HG03571 (cell line): Measurements from ENCODE around the gene MS4A1.
"Not testable (repeated sequence)": the region's sequence is repeated elsewhere in the genome, so short reads cannot be mapped to it uniquely, and the experiment has no call there.

Source experiments
- ATAC-seq: cut with Tn5 transposase; IDR thresholded peaks from one replicate; pipeline ENCODE4 v1.9.1; 2021; ENCODE audit not compliant: unreplicated experiment

MS4A1 gene

GRCh38 chr11:60455531-60456042 lies at the start of gene MS4A1:
Gene MS4A1, plus strand, starts transcription at chr11:60455847. Its CDS starts 6,528 bp downstream, at chr11:60462375.
- peak; percentile 89 for ATAC-seq

- no peak for ATAC-seq
Observed at GRCh38 chr11:60420015-60420414, 35.6 kb upstream of the MS4A1 start.

DNA sequence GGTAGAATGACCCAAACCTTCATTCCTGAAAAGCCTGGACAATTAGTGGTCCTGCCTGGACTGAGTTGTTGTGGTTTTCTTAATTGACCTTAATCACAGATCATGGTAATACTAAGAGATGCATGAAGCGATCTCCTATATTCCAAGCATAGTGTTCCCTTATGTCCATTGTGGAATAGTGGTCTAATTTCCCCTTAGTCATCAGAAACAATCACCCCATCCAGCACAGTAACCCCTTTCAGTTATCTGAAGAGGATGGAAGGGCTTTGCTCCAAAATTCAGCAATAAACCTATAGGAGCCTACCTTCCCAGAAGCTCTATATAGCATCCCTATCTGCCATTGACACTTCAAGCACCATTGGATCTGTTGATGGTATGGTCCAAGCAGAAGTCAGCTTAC lies 33.0 kb upstream of the MS4A1 start:
- no peak for ATAC-seq

GRCh38 chr11:60428517-60428916 lies 27.1 kb upstream of the MS4A1 start:
- ATAC-seq = no peak

- ATAC-seq = no peak
Observed at GRCh38 chr11:60429272-60429671, 26.4 kb upstream of the MS4A1 start, which contains the start of gene MS4A5. Gene MS4A5, plus strand, starts transcription at chr11:60429572. Its CDS starts 103 bp downstream, at chr11:60429675.

DNA sequence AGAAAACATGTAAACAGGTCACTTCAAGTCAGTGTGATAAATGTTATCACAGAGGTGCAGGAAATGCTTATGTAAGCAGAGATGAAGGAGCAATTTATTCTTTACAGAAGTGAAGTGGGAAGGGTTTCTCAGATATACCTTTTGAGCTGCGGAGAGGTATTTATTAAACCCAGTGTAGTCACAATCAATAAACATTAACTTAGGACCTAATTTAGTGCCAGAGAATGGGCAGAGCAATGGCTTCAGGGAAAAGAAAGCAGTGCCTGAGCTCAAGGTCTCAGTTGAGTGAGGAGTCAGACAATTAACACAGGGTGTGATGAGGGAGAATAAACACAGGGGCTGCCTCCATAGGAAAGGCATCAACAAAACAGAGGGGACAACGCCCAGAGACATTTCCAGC lies 24.4 kb upstream of the MS4A1 start:
- no peak for ATAC-seq

GRCh38 chr11:60433401-60433800 lies 22.2 kb upstream of the MS4A1 start:
- ATAC-seq = no peak

- no peak for ATAC-seq
Observed at GRCh38 chr11:60447070-60447469, 8.6 kb upstream of the MS4A1 start.

- no peak for ATAC-seq
Observed at GRCh38 chr11:60447846-60448245, 7.8 kb upstream of the MS4A1 start.

- ATAC-seq = not testable (repeated sequence)
Observed at GRCh38 chr11:60451185-60451584, 4.5 kb upstream of the MS4A1 start.

DNA sequence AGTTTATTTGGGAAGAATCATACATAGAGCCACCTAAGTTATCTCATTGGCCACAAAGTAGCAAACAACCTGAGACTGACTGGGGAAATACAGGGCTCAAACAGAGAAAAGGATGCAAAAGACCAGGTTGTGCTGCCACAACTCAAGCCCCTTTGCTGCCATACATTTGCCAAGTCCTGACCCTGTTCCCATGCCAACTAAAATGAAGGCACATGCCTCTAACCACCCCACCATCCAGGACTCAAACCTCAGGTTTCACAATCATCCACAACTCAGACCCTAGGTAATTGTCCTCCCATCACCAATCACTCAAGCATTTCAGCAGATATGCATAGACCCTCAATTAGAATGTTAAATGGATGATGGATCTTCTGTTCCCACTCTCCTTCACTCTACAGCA lies 1.4 kb upstream of the MS4A1 start:
- no peak for ATAC-seq

DNA sequence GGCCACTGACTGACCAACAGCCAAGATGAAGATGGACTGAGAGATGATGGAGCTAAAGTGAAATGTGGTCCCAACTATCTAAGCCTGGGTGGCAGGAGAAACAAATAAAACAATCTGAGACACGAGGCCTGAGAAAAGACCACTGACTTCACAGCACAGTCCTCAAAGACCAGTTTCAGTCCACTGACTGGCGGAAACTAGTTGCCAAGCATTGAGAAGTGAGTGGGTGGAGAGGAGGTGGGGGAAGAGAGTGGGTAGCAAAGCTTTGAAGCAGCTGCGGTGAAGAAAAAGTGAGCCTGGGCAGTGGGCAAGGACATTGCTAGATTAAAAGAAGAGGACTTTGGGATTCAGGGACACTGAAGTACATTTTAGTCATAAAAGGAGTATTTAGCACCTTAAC lies 1.9 kb downstream of the MS4A1 start:
- ATAC-seq = peak; percentile 33

- ATAC-seq = no peak
Observed at GRCh38 chr11:60459345-60459744, 3.7 kb downstream of the MS4A1 start.

DNA sequence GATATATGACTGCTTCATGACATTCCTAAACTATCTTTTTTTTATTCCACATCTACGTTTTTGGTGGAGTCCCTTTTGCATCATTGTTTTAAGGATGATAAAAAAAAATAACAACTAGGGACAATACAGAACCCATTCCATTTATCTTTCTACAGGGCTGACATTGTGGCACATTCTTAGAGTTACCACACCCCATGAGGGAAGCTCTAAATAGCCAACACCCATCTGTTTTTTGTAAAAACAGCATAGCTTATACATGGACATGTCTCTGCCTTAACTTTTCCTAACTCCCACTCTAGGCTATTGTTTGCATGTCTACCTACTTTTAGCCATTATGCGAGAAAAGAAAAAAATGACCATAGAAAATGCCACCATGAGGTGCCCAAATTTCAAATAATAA lies 13.2 kb downstream of the MS4A1 start:
- ATAC-seq = no peak

- no peak for ATAC-seq
Observed at GRCh38 chr11:60469723-60470122, 14.1 kb downstream of the MS4A1 start.

- ATAC-seq = no peak
Observed at GRCh38 chr11:60477035-60477445, 21.4 kb downstream of the MS4A1 start.

DNA sequence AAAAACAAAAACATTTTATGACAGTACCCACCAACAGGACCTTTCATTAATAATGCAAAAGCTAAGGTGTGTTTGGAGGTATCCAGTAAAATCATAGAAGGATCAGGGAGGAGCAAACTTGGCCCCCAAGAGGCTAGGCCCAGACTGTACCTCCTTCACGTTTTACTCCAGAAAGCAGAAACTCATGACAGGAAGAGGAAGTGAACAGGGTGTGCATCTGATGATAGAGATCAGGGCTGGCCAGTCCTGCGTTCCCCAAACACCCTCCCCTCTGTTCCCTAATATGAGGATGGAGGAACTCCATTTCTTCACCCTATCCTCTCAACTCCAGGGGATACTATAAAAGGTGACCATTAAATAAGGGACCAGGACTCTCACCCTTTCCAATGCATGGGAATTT lies 26.7 kb downstream of the MS4A1 start:
- ATAC-seq = peak; percentile 53

GRCh38 chr11:60485987-60486386 lies 30.3 kb downstream of the MS4A1 start:
- peak; percentile 96 for ATAC-seq

GRCh38 chr11:60492488-60493009 lies 36.9 kb downstream of the MS4A1 start, which contains the start of gene MS4A12:
Gene MS4A12, plus strand, starts transcription at chr11:60492778. Its CDS starts 4,541 bp downstream, at chr11:60497319.
- no peak for ATAC-seq

DNA sequence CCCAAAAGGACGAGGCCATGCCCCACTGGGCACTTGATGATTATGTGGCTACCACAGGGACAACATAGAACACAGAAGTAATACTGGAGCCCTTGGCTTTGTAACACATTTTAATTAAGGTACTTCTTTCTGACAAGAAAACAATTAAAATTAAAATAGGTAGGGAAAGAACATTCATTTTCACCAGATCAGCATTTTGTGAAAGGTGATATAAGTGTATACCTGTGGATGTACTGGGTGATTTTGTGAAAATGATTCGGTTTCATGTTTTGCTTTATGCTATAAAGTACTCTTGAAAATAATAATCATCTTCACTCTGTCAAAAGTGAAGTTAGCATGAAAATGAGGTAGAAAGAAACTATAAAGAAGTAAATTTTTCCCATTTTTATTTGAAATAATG lies 37.8 kb downstream of the MS4A1 start:
- ATAC-seq = no peak

GRCh38 chr11:60498399-60498798 lies 42.8 kb downstream of the MS4A1 start:
- no peak for ATAC-seq

- no peak for ATAC-seq
Observed at GRCh38 chr11:60498853-60499252, 43.2 kb downstream of the MS4A1 start.

- no peak for ATAC-seq
Observed at GRCh38 chr11:60500276-60500910, 44.7 kb downstream of the MS4A1 start.
